Endothelial cell of umbilical vein (primary cell): ENCODE data around the gene PLCH1.

Experiments used
- MAX ChIP-seq: IDR thresholded peaks from 2 replicates; pipeline ENCODE4 v1.6.1; 2011; ENCODE audit not compliant: insufficient read depth, insufficient read length
- MYC ChIP-seq: IDR thresholded peaks from one replicate; pipeline ENCODE4 v1.6.1; 2011; ENCODE audit warnings: mild to moderate bottlenecking, low read depth, low read length
- POLR2A ChIP-seq: IDR thresholded peaks from 2 replicates; pipeline ENCODE4 v1.6.1; 2012; ENCODE audit warnings: low read depth, mild to moderate bottlenecking, control low read depth, low read length
- TF ChIP-seq, protein P1 (sequence below), 2 donors: IDR thresholded peaks; 1 replicate in 1 of 2; 2 replicates in 1 of 2; pipeline ENCODE4 v1.5.1; 2011; ENCODE audit warnings: low read length in 2 of 2, mild to moderate bottlenecking in 2 of 2, moderate library complexity in 2 of 2, control low read depth in 1 of 2, inconsistent platforms in 1 of 2, low read depth in 1 of 2; ENCODE audit not compliant: insufficient read depth in 1 of 2; ENCODE audit errors: extremely low read depth in 1 of 2

DNA sequence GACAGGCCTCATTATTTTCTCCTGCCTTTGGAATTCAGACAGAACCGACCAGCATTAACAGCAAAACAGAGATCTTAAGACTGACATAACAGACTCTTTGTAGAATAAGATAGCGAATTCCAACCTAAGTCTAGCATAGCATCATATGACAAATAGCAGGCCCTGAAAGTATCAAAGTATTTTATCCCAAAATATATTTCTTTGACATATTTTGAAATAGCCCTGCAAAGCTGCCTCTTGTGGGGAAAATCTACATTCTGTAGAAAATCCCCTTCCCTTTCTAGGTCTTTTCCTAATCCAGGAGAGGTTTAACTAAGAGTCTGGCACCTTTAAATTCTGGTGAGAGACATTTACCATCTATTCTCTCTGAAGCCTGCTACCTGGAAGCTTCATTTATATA lies 417.0 kb downstream of the PLCH1 start:
- TF ChIP-seq POLR2A (no peak), MAX (no peak), MYC (no peak)
- TF ChIP-seq, protein P1, sequence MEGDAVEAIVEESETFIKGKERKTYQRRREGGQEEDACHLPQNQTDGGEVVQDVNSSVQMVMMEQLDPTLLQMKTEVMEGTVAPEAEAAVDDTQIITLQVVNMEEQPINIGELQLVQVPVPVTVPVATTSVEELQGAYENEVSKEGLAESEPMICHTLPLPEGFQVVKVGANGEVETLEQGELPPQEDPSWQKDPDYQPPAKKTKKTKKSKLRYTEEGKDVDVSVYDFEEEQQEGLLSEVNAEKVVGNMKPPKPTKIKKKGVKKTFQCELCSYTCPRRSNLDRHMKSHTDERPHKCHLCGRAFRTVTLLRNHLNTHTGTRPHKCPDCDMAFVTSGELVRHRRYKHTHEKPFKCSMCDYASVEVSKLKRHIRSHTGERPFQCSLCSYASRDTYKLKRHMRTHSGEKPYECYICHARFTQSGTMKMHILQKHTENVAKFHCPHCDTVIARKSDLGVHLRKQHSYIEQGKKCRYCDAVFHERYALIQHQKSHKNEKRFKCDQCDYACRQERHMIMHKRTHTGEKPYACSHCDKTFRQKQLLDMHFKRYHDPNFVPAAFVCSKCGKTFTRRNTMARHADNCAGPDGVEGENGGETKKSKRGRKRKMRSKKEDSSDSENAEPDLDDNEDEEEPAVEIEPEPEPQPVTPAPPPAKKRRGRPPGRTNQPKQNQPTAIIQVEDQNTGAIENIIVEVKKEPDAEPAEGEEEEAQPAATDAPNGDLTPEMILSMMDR (IDR thresholded peaks at IDR 0.05; ENCODE audit: extremely low read depth in 1 of 2, insufficient read depth in 1 of 2, low read depth in 1 of 2, low read length in 2 of 2): no peak
